Chondrocyte (in vitro differentiated cells): ENCODE data around the gene MACC1. TPM values are rescaled to one million over a fixed set of nuclear protein-coding genes. Genes with fewer than 3 reads are reported as not detected.

ENCODE experiments used
- DNase-seq: peaks from one replicate; pipeline ENCODE4 v3.0.0; 2021; ENCODE audit warnings: mixed read lengths, low spot score
- H3K27ac Mint-ChIP-seq: one replicate; pipeline ENCODE4 v1.8.0; 2021; ENCODE audit warnings: mild to moderate bottlenecking, moderate library complexity, mixed read lengths; ENCODE audit not compliant: unreplicated experiment
- H3K27me3 Mint-ChIP-seq: 2 replicates; pipeline ENCODE4 v1.8.0; 2021; ENCODE audit warnings: low read depth, mixed read lengths
- H3K36me3 Mint-ChIP-seq: 2 replicates; pipeline ENCODE4 v1.8.0; 2021; ENCODE audit warnings: low read depth, mixed read lengths
- H3K4me1 Mint-ChIP-seq: 2 replicates; pipeline ENCODE4 v1.8.0; 2021; ENCODE audit warnings: low read depth, mild to moderate bottlenecking, mixed read lengths
- H3K4me3 Mint-ChIP-seq: one replicate; pipeline ENCODE4 v1.8.0; 2021; ENCODE audit warnings: mild to moderate bottlenecking, moderate library complexity, mixed read lengths; ENCODE audit not compliant: unreplicated experiment
- H3K9me3 Mint-ChIP-seq: 2 replicates; pipeline ENCODE4 v1.8.0; 2021; ENCODE audit warnings: low read depth, mixed read lengths
- long read RNA-seq: library from polyadenylated mRNA; stranded (forward); transcript quantifications from one replicate; pipeline ENCODE4 v2.0.0, GENCODE V29; 2021
- total RNA-seq: library from RNA; stranded (reverse); gene quantifications from 3 replicates; pipeline ENCODE4 v1.2.1, GENCODE V29; 2021
- TF ChIP-seq, protein P1 (sequence below): fragments of 200-600 bp; sonication (generic); IDR thresholded peaks from 2 replicates; pipeline ENCODE4 v1.5.0; 2021; ENCODE audit warnings: antibody characterized with exemption, mild to moderate bottlenecking, moderate library complexity

Gene MACC1, protein sequence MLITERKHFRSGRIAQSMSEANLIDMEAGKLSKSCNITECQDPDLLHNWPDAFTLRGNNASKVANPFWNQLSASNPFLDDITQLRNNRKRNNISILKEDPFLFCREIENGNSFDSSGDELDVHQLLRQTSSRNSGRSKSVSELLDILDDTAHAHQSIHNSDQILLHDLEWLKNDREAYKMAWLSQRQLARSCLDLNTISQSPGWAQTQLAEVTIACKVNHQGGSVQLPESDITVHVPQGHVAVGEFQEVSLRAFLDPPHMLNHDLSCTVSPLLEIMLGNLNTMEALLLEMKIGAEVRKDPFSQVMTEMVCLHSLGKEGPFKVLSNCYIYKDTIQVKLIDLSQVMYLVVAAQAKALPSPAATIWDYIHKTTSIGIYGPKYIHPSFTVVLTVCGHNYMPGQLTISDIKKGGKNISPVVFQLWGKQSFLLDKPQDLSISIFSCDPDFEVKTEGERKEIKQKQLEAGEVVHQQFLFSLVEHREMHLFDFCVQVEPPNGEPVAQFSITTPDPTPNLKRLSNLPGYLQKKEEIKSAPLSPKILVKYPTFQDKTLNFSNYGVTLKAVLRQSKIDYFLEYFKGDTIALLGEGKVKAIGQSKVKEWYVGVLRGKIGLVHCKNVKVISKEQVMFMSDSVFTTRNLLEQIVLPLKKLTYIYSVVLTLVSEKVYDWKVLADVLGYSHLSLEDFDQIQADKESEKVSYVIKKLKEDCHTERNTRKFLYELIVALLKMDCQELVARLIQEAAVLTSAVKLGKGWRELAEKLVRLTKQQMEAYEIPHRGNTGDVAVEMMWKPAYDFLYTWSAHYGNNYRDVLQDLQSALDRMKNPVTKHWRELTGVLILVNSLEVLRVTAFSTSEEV
- total RNA-seq = not detected in 3 replicates
- long read RNA-seq = 0 reads

DNA sequence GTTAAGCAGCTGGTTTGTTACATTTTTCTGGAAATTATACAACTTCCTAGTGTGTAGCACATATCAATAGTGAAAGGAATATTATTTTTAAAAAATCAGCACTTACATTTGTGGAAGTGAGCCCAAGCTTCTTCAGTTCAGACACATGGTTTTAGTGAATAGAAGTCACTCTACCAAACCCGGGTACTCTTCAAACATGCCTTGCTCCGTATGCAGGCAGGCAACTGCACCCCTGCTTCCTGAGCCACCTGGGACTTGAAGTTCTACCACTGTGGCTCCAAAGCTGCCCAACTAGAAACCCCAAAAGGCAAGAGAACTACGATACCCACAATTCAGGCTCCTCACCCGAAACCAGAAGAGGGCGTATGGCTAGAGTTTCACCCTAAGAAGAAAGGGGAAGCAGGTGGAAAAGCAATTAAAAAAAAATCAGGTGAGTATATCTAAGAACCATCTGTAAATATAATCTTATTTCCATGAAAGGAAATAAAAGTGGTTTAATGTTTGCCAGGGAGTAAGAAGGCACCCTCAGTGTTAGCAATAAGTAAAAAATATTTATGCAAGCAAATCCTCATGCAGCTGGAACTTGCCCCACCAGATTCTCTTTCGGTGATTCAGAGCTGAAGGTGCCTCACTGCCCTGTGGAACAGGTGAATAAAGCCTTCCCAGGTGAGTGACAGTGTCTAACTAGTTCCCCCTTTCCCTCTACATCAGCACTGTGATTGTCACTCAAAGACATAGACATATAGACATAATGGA lies at the start of gene MACC1:
Gene MACC1 (minus strand): TSS at position 192 of the 756 bp plus-strand sequence. CDS start 55,522 bp downstream, outside the sequence.
- Mint-ChIP-seq H3K4me1 (peaks cover 20% of the 10 kb centered on the region), H3K36me3 (no peaks in the 10 kb centered on the region), H3K4me3 (no peak within 1 kb of the TSS), H3K9me3 (no peaks in the 10 kb centered on the region), H3K27me3 (no peaks in the 10 kb centered on the region), H3K27ac (no peak within 1 kb of the TSS)
- TF ChIP-seq, protein P1, sequence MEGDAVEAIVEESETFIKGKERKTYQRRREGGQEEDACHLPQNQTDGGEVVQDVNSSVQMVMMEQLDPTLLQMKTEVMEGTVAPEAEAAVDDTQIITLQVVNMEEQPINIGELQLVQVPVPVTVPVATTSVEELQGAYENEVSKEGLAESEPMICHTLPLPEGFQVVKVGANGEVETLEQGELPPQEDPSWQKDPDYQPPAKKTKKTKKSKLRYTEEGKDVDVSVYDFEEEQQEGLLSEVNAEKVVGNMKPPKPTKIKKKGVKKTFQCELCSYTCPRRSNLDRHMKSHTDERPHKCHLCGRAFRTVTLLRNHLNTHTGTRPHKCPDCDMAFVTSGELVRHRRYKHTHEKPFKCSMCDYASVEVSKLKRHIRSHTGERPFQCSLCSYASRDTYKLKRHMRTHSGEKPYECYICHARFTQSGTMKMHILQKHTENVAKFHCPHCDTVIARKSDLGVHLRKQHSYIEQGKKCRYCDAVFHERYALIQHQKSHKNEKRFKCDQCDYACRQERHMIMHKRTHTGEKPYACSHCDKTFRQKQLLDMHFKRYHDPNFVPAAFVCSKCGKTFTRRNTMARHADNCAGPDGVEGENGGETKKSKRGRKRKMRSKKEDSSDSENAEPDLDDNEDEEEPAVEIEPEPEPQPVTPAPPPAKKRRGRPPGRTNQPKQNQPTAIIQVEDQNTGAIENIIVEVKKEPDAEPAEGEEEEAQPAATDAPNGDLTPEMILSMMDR = no peak
- DNase-seq = no peak

DNA sequence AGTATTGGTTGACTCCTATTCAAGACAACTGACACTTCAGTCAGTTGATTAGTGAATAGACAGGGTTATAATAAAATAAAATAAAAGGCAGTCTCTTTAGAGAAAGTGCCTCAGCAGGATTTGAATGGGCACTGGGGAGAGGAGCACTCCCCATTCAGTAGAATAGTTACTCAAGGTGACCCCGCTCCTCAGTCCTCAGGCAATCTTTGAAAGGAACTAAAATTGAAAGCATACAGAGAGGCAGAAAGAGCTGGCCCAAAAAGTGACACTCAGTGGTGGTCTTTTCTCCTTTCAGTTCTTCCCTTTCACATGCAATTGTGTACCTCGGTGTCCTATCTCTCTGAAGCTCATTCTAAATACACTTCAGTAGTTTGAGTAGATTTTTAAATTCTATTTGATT lies 47.4 kb upstream of the MACC1 start:
- no peak overlapping the region for H3K4me3 Mint-ChIP-seq
- H3K27me3 Mint-ChIP-seq = no peaks in the 10 kb centered on the region
- H3K36me3 Mint-ChIP-seq = no peaks in the 10 kb centered on the region

DNA sequence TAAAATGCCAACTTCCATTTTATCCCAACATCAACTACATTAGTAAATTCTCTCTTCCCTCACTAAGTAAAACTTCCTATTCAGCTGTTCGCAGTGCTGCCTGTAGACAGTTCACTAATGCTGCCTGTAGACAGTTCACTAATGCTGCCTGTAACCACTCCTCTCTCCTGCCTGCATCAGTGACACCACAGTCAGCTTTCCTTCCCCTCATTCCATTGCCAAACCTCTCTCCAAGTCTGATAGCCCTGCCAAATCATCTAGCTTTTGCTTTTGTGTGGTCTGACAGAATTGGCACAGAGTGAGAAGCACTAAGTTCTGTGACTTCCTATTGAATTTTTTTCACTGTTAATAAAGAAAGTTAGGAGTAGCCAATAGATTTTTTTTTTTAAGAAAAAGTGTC lies 43.0 kb upstream of the MACC1 start:
- H3K4me3 Mint-ChIP-seq = no peak overlapping the region
- H3K36me3 Mint-ChIP-seq = no peaks in the 10 kb centered on the region
- H3K9me3 Mint-ChIP-seq = no peaks in the 10 kb centered on the region
- H3K4me1 Mint-ChIP-seq = peaks cover 6% of the 10 kb centered on the region
- no peaks in the 10 kb centered on the region for H3K27me3 Mint-ChIP-seq
- DNase-seq = no peak
- no peak overlapping the region for H3K27ac Mint-ChIP-seq
- TF ChIP-seq, protein P1 = no peak

More for the DNA sequence above, 47.4 kb upstream of the MACC1 start:
- peaks cover 9% of the 10 kb centered on the region for H3K4me1 Mint-ChIP-seq
- no peak overlapping the region for H3K27ac Mint-ChIP-seq
- DNase-seq = no peak
- H3K9me3 Mint-ChIP-seq = peaks cover 3% of the 10 kb centered on the region
- TF ChIP-seq, protein P1 = no peak

DNA sequence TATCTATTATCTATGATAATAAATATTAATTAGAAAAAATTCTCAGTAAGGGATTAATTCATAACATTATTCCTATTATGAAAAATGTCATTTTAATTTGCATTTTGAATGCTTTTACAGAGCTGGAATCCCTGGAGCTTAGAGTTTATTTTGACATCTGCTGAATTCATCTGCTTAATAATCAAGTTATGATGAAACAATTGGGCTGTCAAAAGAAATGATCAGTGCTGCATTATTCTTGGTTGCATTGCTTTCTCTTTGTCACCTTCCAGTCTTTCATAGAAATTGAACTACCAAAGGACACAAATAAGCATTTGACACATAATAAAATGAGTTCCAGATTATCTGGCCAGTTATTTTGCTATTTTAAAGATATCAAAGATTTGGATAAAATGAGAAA lies 40.0 kb upstream of the MACC1 start:
- H3K36me3 Mint-ChIP-seq = no peaks in the 10 kb centered on the region
- H3K4me3 Mint-ChIP-seq = no peak overlapping the region
- TF ChIP-seq, protein P1 = no peak
- H3K9me3 Mint-ChIP-seq = no peaks in the 10 kb centered on the region
- H3K4me1 Mint-ChIP-seq = peaks cover 9% of the 10 kb centered on the region
- no peaks in the 10 kb centered on the region for H3K27me3 Mint-ChIP-seq
- no peak overlapping the region for H3K27ac Mint-ChIP-seq
- no peak for DNase-seq

DNA sequence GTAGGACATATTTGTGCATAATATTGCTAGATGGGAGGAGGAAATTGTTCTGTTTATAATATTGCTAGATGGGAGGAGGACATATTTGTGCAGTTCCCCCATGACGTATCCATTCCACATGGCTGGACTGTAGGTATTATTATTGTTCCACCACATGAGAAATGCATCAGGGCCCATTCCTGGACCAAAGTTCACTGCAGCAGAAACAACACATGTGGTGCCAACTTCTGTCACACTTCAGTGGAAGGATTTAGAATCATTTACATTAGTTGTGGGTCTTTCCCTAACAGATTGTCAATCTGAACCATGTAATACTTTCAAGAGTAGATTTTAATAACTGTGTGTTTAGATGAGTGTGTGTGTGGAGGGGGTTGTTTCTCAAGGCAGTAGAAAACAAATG lies 32.7 kb upstream of the MACC1 start:
- Mint-ChIP-seq H3K4me1 (peaks cover under 1% of the 10 kb centered on the region), H3K27ac (no peak overlapping the region), H3K36me3 (no peaks in the 10 kb centered on the region), H3K4me3 (no peak overlapping the region), H3K9me3 (no peaks in the 10 kb centered on the region), H3K27me3 (no peaks in the 10 kb centered on the region)
- DNase-seq = no peak
- TF ChIP-seq, protein P1 = no peak
